Mucosa of stomach (tissue), 1 donor: Measurements from ENCODE around the gene RSBN1L.
"Not testable (repeated sequence)": the region's sequence is repeated elsewhere in the genome, so short reads cannot be mapped to it uniquely, and the experiment has no call there.

Experiments used
- H3K27me3 ChIP-seq: one replicate; pipeline ENCODE4 v1.7.0; 2013; ENCODE audit warnings: mild to moderate bottlenecking, low read length; ENCODE audit not compliant: control insufficient read depth, insufficient read depth
- H3K36me3 ChIP-seq: one replicate; pipeline ENCODE4 v1.7.0; 2013; ENCODE audit warnings: low read length; ENCODE audit not compliant: control insufficient read depth, insufficient read depth
- H3K4me1 ChIP-seq: one replicate; pipeline ENCODE4 v1.7.0; 2013; ENCODE audit warnings: mild to moderate bottlenecking, low read length; ENCODE audit not compliant: control insufficient read depth, insufficient read depth
- H3K4me3 ChIP-seq: one replicate; pipeline ENCODE4 v1.7.0; 2013; ENCODE audit warnings: low read length
- H3K9ac ChIP-seq: one replicate; pipeline ENCODE4 v1.7.0; 2013; ENCODE audit warnings: mild to moderate bottlenecking, low read length, moderate library complexity
- H3K9me3 ChIP-seq: one replicate; pipeline ENCODE4 v1.7.0; 2013; ENCODE audit warnings: mild to moderate bottlenecking, low read length, moderate library complexity; ENCODE audit not compliant: control insufficient read depth
- donor health status: Pancreatic carcinoma.

RSBN1L gene

DNA sequence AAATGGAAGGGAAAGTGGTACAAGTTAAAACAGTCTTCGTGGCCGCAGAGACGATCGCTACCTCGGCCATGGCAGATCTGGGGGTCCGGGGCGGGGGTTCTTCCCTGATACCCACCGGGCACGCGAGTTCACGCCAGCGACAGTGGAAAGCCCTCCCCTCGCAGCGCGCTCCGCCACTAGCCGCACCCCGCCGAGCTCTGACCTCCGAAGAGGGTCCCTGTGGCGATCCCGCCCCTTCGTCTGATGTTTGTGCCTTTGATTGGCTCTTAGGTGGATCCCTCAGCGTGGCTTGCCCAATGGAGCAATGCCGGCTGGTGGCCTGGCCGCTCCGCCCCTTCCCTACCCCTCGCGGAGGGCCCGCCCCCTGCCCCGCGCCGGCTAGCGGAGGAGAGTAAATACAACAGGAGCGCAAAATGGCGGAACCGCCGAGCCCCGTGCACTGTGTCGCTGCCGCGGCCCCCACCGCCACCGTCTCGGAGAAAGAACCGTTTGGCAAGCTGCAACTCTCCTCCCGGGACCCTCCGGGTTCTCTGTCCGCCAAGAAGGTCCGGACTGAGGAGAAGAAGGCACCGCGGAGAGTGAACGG lies at the start of gene RSBN1L:
RSBN1L (plus strand) TSS at position 403 of the 586 bp plus-strand sequence; CDS start at position 414, 11 bp downstream.
- H3K4me3 ChIP-seq, result peak within 1 kb of the TSS; percentile 96
- no peaks in the 10 kb centered on the region for H3K36me3 ChIP-seq
- H3K4me1 ChIP-seq, result peaks cover 21% of the 10 kb centered on the region
- no peaks in the 10 kb centered on the region for H3K9me3 ChIP-seq
- no peaks in the 10 kb centered on the region for H3K27me3 ChIP-seq
- H3K9ac ChIP-seq, result peak within 1 kb of the TSS; percentile 94

DNA sequence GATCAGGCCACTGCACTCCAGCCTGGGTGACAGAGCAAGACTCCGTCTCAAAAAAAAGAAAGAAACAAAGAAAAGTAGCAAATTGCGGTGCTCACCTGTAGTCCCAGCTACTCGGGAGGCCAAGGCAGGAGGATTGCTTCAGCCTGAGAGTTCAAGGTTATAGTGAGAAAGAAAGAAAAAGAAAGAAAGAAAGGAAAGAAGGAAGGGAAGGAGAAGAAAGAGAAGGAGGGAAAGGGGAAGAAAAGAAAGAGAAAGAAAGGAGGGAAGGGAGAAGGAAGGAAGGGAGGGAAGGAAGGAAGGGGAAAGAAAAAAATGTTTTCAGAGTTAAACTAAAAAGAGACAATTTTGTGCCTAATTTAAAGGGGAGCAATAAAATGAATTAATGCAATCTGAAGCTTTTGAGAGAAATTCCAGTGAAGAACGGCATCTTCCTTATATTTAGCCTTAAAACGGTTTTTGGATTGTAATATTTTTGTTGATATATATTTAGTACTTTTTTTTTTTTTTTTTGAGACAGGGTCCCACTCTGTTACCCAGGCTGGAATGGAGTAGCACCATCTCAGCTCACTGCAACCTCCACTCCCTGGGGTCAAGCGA lies 47.4 kb upstream of the RSBN1L start:
- H3K27me3 ChIP-seq, result no peaks in the 10 kb centered on the region
- H3K4me1 ChIP-seq, result peaks cover 10% of the 10 kb centered on the region
- no peaks in the 10 kb centered on the region for H3K9me3 ChIP-seq
- H3K4me3 ChIP-seq, result no peak overlapping the region
- no peaks in the 10 kb centered on the region for H3K36me3 ChIP-seq
- no peak overlapping the region for H3K9ac ChIP-seq

DNA sequence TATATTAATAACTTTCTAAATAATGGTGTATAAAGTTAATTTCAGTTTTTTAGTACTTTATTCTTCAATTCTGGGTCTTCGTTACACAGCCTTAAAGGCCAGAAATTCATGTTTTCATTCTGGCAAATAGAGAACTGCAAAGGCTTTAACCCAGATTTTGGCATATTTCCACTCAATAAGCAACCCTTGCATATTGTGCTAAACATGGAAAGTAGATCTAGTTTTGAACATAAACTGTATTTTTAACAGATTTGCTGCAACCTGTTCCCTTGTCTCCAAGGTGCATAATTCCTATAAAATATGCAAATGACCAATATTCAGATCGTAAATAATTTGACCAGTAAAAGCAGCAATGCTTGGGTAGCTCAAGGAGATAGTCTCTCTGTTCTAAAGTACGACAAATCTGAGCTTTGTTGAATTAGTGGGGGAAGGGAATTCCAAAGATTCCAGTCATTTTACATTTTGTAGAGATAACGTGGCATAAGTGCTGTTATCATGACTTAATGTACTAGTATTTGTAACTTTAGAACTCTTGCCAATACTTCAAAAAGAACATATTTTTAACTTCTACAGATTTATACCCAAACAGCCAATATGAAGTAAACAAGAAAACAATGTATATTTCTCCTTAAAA lies 46.4 kb upstream of the RSBN1L start:
- Histone ChIP-seq H3K27me3 (no peaks in the 10 kb centered on the region), H3K36me3 (no peaks in the 10 kb centered on the region), H3K9ac (no peak overlapping the region), H3K4me1 (peaks cover 18% of the 10 kb centered on the region), H3K9me3 (no peaks in the 10 kb centered on the region), H3K4me3 (no peak overlapping the region)

DNA sequence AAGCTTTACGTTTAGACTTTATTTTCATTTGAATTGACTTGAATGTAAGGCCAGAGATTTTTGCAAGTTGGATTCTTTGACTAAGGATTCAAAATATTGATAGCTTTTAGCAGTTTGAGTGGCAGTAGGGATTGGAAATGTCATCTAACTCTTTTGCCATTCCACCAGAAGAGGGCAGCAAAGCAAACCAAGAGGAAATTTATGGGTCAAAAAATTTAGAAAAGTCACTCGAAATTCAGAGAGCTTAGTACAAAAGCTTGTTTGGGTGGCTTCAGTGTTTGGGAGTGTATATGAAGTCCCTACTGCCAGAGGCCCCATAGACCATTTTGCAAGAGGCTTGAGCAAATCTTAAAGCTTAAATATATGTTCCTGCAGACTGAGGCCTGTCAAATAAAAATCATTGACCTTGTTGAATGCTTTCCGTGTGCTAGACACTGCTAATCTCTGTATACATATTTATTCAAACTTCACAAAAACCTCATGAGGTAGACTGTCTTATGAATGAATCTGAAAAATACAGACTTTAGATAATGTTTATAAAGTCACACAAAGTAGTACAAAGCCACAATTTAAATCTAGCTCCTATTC lies 44.6 kb upstream of the RSBN1L start:
- no peaks in the 10 kb centered on the region for H3K27me3 ChIP-seq
- no peak overlapping the region for H3K4me3 ChIP-seq
- H3K9me3 ChIP-seq, result no peaks in the 10 kb centered on the region
- H3K4me1 ChIP-seq, result peaks cover 28% of the 10 kb centered on the region
- H3K36me3 ChIP-seq, result no peaks in the 10 kb centered on the region
- no peak overlapping the region for H3K9ac ChIP-seq

DNA sequence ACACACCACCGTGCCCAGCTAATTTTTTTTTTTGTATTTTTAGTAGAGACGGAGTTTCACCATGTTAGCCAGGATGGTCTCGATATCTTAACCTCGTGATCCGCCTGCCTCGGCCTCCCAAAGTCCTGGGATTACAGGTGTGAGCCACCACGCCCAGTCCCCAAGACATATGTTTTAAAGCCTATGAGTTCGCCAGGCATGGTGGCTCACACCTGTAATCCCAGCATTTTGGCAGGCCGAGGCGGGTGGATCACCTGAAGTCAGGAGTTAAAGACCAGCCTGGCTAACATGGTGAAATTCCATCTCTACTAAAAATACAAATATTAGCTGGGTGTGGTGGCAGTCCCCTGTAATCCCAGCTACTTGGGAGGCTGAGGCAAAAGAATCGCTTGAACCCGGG lies 43.4 kb upstream of the RSBN1L start:
- H3K9me3 ChIP-seq, H3K36me3 ChIP-seq, H3K4me3 ChIP-seq, H3K9ac ChIP-seq, H3K27me3 ChIP-seq: not testable (repeated sequence)
- H3K4me1 ChIP-seq, result peaks cover 28% of the 10 kb centered on the region

DNA sequence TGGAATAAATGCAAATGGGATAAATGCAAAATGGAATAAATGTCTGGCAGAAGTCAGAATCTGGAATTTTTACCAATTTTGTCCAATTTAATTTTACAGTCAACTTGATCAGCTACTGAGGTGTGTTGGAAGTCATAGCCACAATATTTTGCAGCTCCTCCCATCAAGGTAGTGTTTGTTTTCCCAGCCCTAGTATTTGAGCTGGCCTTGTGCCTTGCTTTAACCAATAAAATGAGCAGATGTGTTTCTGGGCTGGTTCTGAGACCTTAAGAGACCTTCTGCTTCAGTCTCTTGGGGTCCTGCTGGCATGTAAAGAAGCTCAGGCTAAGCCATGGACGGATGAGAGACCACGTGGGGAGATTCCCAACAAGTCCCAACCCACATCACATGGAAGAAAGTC lies 42.7 kb upstream of the RSBN1L start:
- H3K9me3 ChIP-seq, result no peaks in the 10 kb centered on the region
- no peaks in the 10 kb centered on the region for H3K27me3 ChIP-seq
- no peaks in the 10 kb centered on the region for H3K36me3 ChIP-seq
- no peak overlapping the region for H3K9ac ChIP-seq
- peaks cover 28% of the 10 kb centered on the region for H3K4me1 ChIP-seq
- H3K4me3 ChIP-seq, result no peak overlapping the region

DNA sequence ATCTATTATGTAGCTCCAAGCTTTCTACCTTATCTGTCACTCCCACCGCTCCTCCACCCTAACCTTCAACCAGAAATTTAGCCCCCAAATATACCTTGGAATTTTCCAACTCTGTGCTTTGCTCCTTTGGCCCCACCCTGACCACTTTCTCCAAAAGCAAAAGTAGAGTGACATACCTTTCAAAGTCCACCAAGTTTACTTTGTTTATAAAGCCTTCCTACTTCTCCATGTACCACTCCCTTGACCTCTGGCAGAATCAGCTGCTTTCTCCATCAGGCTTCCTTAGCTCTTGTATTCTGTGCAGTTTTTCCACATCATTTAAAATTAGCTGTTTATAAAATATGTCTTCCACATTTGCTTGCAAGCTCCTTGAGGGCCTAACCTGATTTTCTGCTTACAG lies 40.9 kb upstream of the RSBN1L start:
- Histone ChIP-seq H3K9ac (peak overlapping the region; percentile 17), H3K27me3 (no peaks in the 10 kb centered on the region), H3K4me3 (no peak overlapping the region), H3K9me3 (no peaks in the 10 kb centered on the region), H3K36me3 (no peaks in the 10 kb centered on the region), H3K4me1 (peaks cover 28% of the 10 kb centered on the region)

DNA sequence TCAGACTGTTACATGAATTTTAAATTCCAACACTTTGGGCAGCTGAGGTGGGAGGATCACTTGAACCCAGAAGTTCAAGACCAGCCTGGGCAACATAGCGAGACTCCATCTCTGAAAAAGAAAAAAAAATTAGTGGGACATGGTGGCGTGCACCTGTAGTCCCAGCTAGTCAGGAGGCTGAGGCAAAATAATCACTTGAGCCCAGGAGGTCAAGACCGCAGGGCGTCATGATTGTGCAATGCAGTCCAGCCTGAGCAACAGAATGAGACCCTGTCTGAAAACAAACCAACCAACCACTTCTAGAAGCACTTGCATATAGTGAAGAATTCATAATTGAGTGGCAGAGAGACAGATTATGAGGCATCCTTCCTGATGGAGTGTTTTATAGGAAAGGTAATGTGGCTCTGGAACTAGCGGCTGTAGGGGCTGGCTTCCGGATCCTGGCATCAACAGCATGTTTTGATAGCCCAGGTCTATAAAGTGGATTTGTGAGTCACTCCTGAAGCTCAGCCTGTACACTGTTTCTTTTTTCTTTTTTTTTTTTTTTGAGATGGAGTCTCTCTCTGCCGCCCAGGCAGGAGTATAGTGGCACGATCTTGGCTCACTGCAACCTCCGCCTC lies 40.3 kb upstream of the RSBN1L start:
- H3K4me3 ChIP-seq, result no peak overlapping the region
- H3K9ac ChIP-seq, result no peak overlapping the region
- H3K4me1 ChIP-seq, result peaks cover 28% of the 10 kb centered on the region
- H3K9me3 ChIP-seq, result no peaks in the 10 kb centered on the region
- H3K36me3 ChIP-seq, result no peaks in the 10 kb centered on the region
- H3K27me3 ChIP-seq, result no peaks in the 10 kb centered on the region

DNA sequence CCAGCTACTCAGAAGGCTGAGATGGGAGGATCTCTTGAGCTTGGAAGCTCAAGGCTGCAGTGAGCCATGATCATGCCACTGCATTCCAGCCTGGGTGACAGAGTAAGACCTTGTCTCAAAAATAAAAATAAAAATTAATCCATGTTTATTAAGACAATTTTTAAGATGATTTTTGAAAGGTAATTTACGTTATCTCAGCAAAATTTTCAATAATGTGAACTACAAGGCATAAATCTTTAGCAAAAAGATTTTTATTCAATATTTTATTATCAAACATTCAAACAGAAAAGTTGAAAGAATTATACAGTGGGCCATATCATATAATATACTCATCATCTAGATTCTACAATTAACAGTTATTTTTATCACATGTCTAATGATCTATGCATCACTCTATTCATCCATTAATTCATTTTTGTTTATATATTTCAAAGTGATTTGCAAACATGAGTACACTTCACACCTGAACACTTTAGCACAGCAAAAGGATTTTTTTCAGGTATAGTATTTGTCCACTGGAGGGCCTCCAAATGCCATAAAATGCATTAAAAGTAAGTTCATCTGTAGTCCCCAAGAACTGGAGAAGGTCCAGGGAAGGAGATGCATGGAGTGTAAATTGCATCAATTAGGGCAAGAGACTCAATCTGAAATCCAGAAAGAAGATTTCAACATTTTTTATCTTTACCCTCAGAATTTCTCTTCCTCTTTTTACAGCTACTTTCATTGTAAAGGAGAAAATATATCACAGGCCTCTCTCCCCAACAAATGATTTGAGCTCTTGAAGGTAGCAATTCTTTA lies 38.6 kb upstream of the RSBN1L start:
- H3K27me3 ChIP-seq, result no peaks in the 10 kb centered on the region
- H3K4me3 ChIP-seq, result no peak overlapping the region
- peaks cover 28% of the 10 kb centered on the region for H3K4me1 ChIP-seq
- no peak overlapping the region for H3K9ac ChIP-seq
- H3K9me3 ChIP-seq, result no peaks in the 10 kb centered on the region
- no peaks in the 10 kb centered on the region for H3K36me3 ChIP-seq

DNA sequence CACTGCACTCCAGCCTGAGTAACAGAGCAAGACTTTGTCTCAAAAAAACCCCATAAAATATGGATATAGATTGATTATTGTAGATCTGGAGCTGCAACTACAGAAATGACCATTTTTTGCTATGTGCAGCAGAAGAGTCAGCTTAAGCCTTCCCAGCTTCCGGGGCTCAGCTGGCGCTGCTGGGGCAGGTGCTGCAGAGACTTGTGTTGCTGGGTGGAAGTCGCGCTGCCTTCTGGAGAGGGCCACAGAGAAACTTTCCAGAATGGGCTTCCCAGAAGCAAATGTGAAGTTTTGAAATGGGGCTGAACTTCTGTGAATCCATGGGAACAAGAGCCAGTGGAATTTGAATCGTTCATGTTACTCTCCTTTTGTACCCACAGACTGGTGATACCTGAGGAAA lies 37.3 kb upstream of the RSBN1L start:
- H3K27me3 ChIP-seq, result no peaks in the 10 kb centered on the region
- H3K4me1 ChIP-seq, result peaks cover 17% of the 10 kb centered on the region
- no peaks in the 10 kb centered on the region for H3K36me3 ChIP-seq
- H3K9me3 ChIP-seq, result no peaks in the 10 kb centered on the region
- H3K4me3 ChIP-seq, result no peak overlapping the region
- H3K9ac ChIP-seq, result no peak overlapping the region

DNA sequence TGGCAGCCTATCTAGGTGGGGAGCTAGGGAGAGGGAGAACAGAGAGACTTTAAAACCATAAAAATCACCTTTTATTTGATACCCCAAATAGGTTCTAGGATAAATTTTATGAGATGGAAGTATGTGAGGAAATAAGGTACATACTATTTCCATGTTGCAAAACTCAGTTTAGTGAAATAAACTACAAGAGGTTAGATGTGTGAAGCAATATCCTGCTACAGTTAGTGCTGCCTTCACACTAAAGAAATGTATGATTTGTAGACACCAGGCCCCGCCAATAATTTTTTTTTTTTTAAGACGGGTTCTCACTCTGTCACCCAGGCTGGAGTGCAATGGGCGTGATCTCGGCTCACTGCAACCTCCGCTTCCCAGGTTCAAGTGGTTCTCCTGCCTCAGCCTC lies 34.4 kb upstream of the RSBN1L start:
- H3K9me3 ChIP-seq, result no peaks in the 10 kb centered on the region
- H3K36me3 ChIP-seq, result no peaks in the 10 kb centered on the region
- H3K27me3 ChIP-seq, result no peaks in the 10 kb centered on the region
- H3K4me1 ChIP-seq, result no peaks in the 10 kb centered on the region
- H3K9ac ChIP-seq, result no peak overlapping the region
- no peak overlapping the region for H3K4me3 ChIP-seq
